Measurements from ENCODE around the gene SELENOS.

The SELENOS gene

GRCh38 chr15:101256757-101257156 is 20.5 kb downstream of the SELENOS start:
- DNase-seq (ENCODE audit: low read depth) = no peak
- TF ChIP-seq CTCF (conservative IDR thresholded peaks at IDR 0.05; ENCODE audit: control insufficient read depth, insufficient read depth, low read depth, low read length) = peak; percentile 52
- no peak overlapping the region for H3K4me3 ChIP-seq (ENCODE audit: control insufficient read depth, low read depth, low read length)

GRCh38 chr15:101255615-101256241 is 21.6 kb downstream of the SELENOS start:
- TF ChIP-seq CTCF (conservative IDR thresholded peaks at IDR 0.05; ENCODE audit: control insufficient read depth, insufficient read depth, low read depth, low read length) = no peak
- H3K4me3 ChIP-seq (ENCODE audit: control insufficient read depth, low read depth, low read length) = no peak overlapping the region
- DNase-seq (ENCODE audit: low read depth) = peak; percentile 67

- no peak overlapping the region for H3K4me3 ChIP-seq (ENCODE audit: control insufficient read depth, low read depth, low read length)
- no peak for DNase-seq (ENCODE audit: low read depth)
- TF ChIP-seq CTCF (conservative IDR thresholded peaks at IDR 0.05; ENCODE audit: control insufficient read depth, insufficient read depth, low read depth, low read length) = no peak
Observed at GRCh38 chr15:101255051-101255395, 22.3 kb downstream of the SELENOS start.

- TF ChIP-seq CTCF (conservative IDR thresholded peaks at IDR 0.05; ENCODE audit: control insufficient read depth, insufficient read depth, low read depth, low read length) = no peak
- no peak for DNase-seq (ENCODE audit: low read depth)
- no peak overlapping the region for H3K4me3 ChIP-seq (ENCODE audit: control insufficient read depth, low read depth, low read length)
Observed at GRCh38 chr15:101254157-101255050, 22.9 kb downstream of the SELENOS start.

GRCh38 chr15:101252836-101253235 is 24.4 kb downstream of the SELENOS start:
- no peak for DNase-seq (ENCODE audit: low read depth)
- no peak for TF ChIP-seq CTCF (conservative IDR thresholded peaks at IDR 0.05; ENCODE audit: control insufficient read depth, insufficient read depth, low read depth, low read length)
- peak overlapping the region; percentile 57 for H3K4me3 ChIP-seq (ENCODE audit: control insufficient read depth, low read depth, low read length)

GRCh38 chr15:101251830-101252820 is 25.2 kb downstream of the SELENOS start, which contains the start of gene CHSY1:
CHSY1 (minus strand) TSS chr15:101252048; CDS start chr15:101251456, 592 bp downstream.
- DNase-seq (ENCODE audit: low read depth) = peak; percentile 90
- no peak for TF ChIP-seq CTCF (conservative IDR thresholded peaks at IDR 0.05; ENCODE audit: control insufficient read depth, insufficient read depth, low read depth, low read length)
- peak within 1 kb of the TSS; percentile 83 for H3K4me3 ChIP-seq (ENCODE audit: control insufficient read depth, low read depth, low read length)

All from fibroblast of mammary gland (primary cell).